Endothelial cell (in vitro differentiated cells): ENCODE data around the gene SS18L1. TPM values are rescaled to one million over a fixed set of nuclear protein-coding genes. Genes with fewer than 3 reads are reported as not detected.

Source experiments
- DNase-seq: peaks from one replicate; pipeline ENCODE4 v3.0.0; 2021; ENCODE audit warnings: low spot score
- H3K27ac Mint-ChIP-seq: one replicate; pipeline ENCODE4 v1.8.0; 2021; ENCODE audit warnings: mixed read lengths, inconsistent platforms; ENCODE audit not compliant: unreplicated experiment
- H3K27me3 Mint-ChIP-seq: one replicate; pipeline ENCODE4 v1.8.0; 2021; ENCODE audit warnings: mild to moderate bottlenecking, moderate library complexity, mixed read lengths, inconsistent platforms; ENCODE audit not compliant: unreplicated experiment
- H3K36me3 Mint-ChIP-seq: one replicate; pipeline ENCODE4 v1.8.0; 2021; ENCODE audit warnings: mild to moderate bottlenecking, low read depth, mixed read lengths, inconsistent platforms; ENCODE audit not compliant: unreplicated experiment
- H3K4me1 Mint-ChIP-seq: one replicate; pipeline ENCODE4 v1.8.0; 2021; ENCODE audit warnings: mild to moderate bottlenecking, mixed read lengths, inconsistent platforms; ENCODE audit not compliant: unreplicated experiment
- H3K4me3 Mint-ChIP-seq: one replicate; pipeline ENCODE4 v1.8.0; 2021; ENCODE audit warnings: mild to moderate bottlenecking, mixed read lengths, inconsistent platforms; ENCODE audit not compliant: unreplicated experiment
- H3K9me3 Mint-ChIP-seq: one replicate; pipeline ENCODE4 v1.8.0; 2021; ENCODE audit warnings: mixed read lengths, inconsistent platforms; ENCODE audit not compliant: unreplicated experiment
- total RNA-seq: library from RNA; stranded (reverse); fragmentation: NEBNext Ultra II Directional; extraction: Animal tissue kit (Norgen Biotek cat#: 25700); gene quantifications from one replicate; pipeline ENCODE4 v1.2.1, GENCODE V29; 2021; ENCODE audit not compliant: unreplicated experiment
- TF ChIP-seq, protein P1 (sequence below): fragments of 200-600 bp; sonication (generic); IDR thresholded peaks from one replicate; pipeline ENCODE4 v1.5.0; 2021; ENCODE audit warnings: antibody characterized with exemption; ENCODE audit not compliant: unreplicated experiment

The SS18L1 gene
- total RNA-seq, 1 donor from 2014 or later, result 17.5 TPM

DNA sequence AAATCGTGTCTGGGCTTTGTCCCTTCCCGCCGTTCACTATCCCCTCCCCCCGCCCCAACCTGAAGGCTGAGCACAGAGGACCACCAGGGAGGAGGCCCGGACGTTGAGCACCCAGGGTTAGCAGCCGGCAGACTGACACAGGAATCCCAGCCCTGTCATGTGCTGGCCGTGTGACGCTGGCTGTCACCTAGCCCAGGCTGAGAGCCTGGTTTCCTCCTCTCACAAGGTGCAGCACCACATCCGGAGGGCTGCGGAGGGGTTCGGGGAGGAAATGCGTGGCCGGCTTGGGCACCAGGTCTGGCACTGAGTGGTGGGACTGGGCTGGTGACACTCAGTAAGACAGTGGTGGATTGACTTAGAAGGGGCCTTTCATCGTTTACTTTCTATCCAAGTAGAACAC is 25.9 kb upstream of the SS18L1 start:
- Mint-ChIP-seq H3K36me3 (peaks cover 3% of the 10 kb centered on the region), H3K4me3 (no peak overlapping the region), H3K9me3 (no peaks in the 10 kb centered on the region), H3K27ac (no peak overlapping the region), H3K27me3 (peaks cover 6% of the 10 kb centered on the region), H3K4me1 (peaks cover 2% of the 10 kb centered on the region)
- TF ChIP-seq, protein P1, sequence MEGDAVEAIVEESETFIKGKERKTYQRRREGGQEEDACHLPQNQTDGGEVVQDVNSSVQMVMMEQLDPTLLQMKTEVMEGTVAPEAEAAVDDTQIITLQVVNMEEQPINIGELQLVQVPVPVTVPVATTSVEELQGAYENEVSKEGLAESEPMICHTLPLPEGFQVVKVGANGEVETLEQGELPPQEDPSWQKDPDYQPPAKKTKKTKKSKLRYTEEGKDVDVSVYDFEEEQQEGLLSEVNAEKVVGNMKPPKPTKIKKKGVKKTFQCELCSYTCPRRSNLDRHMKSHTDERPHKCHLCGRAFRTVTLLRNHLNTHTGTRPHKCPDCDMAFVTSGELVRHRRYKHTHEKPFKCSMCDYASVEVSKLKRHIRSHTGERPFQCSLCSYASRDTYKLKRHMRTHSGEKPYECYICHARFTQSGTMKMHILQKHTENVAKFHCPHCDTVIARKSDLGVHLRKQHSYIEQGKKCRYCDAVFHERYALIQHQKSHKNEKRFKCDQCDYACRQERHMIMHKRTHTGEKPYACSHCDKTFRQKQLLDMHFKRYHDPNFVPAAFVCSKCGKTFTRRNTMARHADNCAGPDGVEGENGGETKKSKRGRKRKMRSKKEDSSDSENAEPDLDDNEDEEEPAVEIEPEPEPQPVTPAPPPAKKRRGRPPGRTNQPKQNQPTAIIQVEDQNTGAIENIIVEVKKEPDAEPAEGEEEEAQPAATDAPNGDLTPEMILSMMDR, result no peak
- no peak for DNase-seq

DNA sequence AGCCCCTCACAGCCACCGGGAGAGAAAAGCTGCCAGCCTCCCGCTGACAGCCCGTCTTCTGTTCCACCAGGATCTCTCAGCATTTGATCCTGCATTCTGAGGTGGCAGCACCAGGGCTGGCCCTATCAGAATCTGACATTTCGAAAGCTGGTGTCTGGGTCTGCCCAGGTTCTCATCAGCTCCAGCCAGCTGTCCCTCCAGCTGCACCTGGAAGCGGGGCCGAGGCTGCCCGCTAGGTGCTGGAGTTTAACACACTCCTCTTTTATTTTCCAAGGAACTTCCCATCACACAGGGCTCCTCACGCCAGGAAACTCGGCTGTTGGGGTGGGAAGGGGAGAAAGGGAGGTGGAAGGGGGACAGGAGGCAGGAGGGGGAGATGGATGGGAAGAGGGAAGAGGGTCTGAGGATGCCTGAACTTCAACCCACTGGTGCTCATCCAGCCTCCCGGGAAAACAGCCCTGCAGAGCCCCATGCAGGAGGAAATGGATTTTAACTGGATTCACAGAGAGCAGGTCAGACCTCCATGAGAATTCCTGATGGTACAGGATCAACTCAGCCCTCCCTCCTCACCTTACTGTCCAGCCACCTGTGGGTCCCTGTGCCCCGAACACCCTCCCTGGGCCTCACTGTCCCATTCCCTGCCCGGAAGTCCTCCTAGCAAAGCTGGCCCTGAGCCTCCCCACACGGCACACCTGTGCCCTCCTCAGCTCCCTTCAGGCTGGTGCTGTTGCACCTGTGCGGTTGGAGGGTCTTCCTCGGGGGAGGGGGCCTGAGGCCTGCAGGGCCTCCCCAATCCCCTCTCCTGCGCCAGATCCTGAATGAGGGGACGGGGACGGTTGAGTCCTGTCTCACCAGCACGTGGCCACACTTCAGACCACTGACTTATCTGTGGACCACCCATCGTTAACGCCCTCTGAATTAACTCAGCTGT is 25.2 kb upstream of the SS18L1 start:
- Mint-ChIP-seq H3K9me3 (no peaks in the 10 kb centered on the region), H3K36me3 (peaks cover 3% of the 10 kb centered on the region), H3K4me3 (no peak overlapping the region), H3K27me3 (peaks cover 3% of the 10 kb centered on the region), H3K4me1 (peaks cover 2% of the 10 kb centered on the region), H3K27ac (no peak overlapping the region)
- no peak for DNase-seq
- TF ChIP-seq, protein P1, result no peak

DNA sequence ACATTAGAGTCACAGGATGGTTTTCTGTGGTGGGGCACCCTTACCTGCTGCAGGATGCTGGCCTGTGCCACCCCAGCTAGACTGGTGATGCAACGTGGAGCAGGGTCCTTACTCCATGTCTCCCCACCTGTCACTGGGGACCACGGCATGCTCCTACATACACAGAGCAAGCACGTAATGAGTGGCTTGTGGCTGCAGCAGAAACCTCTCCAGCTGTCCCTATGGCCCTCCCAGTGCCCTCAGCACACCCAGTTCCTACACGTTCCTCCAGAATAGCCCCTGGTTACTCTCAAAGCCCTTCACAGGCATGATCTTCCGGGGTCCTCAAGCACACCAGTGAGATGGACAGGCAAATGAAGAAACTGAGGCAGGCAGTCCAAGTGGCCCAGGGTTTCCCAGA is 24.5 kb upstream of the SS18L1 start:
- H3K4me3 Mint-ChIP-seq, result no peak overlapping the region
- TF ChIP-seq, protein P1, result no peak
- peaks cover 2% of the 10 kb centered on the region for H3K27me3 Mint-ChIP-seq
- H3K9me3 Mint-ChIP-seq, result no peaks in the 10 kb centered on the region
- H3K27ac Mint-ChIP-seq, result no peak overlapping the region
- peaks cover 4% of the 10 kb centered on the region for H3K36me3 Mint-ChIP-seq
- H3K4me1 Mint-ChIP-seq, result peaks cover 2% of the 10 kb centered on the region
- no peak for DNase-seq

DNA sequence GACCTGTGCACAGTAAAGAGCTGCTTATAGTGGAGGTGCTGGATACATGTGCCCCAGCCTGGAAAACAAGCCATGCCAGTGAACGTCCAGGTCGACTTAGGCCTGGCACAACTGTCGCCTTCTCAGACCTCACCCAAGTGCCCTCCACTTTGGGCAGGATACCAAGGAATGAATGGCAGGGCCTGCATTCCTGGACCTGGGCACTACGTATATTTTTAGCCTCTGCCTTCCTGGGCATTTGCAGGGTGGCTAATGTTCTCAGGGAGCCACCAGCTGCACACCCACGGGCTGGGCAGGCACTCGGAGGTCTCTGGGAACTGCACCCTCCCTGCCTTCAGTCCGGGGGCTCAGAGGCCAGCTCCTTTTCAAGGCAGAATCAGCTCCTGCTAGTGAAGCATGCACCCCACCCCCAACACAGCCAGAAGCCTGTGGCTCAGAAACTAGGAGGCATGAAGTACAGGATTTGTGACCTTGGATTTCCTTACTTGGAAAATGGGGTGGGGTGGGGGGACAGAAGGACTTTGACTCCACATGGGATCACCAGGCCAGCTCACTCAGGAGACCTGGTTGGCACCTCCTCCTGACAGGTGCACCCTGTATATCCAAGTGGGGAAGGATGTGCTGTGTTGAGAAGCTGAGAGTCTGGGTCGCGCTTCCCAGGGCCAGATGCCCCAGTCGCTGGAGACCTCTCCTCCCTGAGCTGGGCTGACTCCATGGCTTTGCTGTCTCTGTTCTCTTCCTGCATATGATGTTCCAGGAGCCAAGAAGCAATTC is 23.8 kb upstream of the SS18L1 start:
- H3K27me3 Mint-ChIP-seq, result peaks cover 2% of the 10 kb centered on the region
- H3K27ac Mint-ChIP-seq, result no peak overlapping the region
- no peak overlapping the region for H3K4me3 Mint-ChIP-seq
- no peaks in the 10 kb centered on the region for H3K9me3 Mint-ChIP-seq
- TF ChIP-seq, protein P1, result no peak
- H3K4me1 Mint-ChIP-seq, result peaks cover 2% of the 10 kb centered on the region
- H3K36me3 Mint-ChIP-seq, result peaks cover 11% of the 10 kb centered on the region
- no peak for DNase-seq

DNA sequence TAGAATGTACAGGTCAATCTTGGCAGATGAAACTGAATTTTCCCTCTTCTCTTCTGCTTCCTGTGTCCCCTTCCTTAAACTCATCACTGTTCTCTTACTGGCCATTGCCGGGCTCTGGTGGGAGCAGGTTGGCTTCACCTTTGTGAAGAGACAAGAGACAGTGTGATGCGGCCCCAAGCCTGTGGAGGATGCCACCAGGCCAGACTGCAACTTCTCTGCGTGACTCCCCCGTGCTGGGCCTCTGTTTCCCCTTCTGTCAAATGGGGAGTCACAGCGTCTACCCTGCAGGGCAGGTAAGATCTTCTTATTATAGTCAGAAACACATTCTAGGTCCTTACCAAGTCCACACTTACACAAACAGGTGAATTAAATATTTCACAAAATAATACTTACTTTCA is 23.2 kb upstream of the SS18L1 start:
- H3K9me3 Mint-ChIP-seq, result no peaks in the 10 kb centered on the region
- TF ChIP-seq, protein P1, result no peak
- H3K4me1 Mint-ChIP-seq, result peaks cover 2% of the 10 kb centered on the region
- peaks cover 11% of the 10 kb centered on the region for H3K36me3 Mint-ChIP-seq
- H3K27me3 Mint-ChIP-seq, result peaks cover 2% of the 10 kb centered on the region
- DNase-seq, result no peak
- H3K4me3 Mint-ChIP-seq, result peak overlapping the region; percentile 10
- no peak overlapping the region for H3K27ac Mint-ChIP-seq
